Fibroblast of skin of right quadriceps (primary cell): ENCODE data around the gene PDGFB.

Source experiments
- DNase-seq: peaks from one replicate; pipeline ENCODE4 v3.0.0-alpha.2; 2013

The PDGFB gene

DNA sequence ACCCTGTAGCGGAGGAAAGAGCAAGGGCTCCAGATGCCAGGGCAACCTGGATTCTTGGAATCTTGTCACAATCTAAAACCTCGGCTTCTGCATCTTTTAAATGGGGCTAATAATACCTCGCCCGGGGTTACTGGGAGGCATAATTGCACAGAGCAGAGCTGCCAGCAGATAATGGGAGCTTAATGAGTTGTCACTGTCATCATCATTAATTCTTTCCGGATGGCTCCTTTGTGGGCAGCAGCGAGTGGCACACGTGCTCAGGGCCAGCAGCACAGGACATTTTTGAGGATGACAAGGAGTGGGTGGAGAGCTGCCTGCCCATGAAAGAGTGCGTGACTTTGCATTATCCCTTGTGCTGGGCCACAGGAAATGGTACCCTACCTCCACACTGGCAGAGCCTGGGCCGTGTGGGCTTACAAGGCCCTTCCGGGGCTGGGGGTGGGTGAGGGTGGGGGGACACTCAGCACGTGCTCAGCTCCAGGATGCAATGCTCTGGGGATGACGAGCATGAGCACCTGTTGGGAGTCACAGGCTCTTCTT is 5.7 kb downstream of the PDGFB start:
- DNase-seq: no peak

DNA sequence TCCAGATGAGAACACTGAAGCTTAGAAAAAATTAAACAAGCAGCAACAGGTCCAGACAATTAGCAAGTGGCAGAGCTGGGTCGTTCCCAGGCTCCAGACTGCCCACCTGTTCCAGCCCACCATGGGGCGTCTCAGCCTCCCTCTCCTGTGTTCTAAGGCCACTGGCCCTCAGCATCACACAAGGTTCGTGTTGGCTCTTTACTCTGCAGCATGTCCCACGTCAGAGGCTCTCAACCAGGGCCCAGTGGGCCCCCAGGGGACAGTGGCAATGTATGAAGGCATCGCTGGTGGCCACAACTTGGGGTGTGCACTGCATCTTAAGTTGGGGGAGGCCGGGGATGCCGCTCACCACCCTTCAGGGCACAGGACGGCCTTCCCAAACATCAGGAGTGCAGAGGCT is 6.2 kb downstream of the PDGFB start:
- no peak for DNase-seq

DNA sequence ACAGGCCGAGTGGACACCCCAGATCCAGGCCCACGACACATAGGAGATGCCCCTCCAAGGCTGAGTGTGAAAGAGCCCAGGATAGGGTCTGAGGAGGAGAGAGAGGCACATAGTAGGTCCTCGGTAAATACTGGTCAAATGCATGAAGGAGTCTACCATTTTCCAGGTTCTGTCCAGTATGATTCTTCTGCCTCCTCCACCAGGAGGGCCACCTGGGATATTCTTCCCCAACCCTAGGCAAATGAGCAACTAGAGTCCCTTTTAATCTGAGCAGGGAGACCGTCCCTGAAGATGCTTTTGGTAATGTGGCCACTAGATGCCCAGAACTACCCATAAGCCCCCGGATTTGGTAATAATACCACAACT is 6.7 kb downstream of the PDGFB start:
- DNase-seq: no peak

DNA sequence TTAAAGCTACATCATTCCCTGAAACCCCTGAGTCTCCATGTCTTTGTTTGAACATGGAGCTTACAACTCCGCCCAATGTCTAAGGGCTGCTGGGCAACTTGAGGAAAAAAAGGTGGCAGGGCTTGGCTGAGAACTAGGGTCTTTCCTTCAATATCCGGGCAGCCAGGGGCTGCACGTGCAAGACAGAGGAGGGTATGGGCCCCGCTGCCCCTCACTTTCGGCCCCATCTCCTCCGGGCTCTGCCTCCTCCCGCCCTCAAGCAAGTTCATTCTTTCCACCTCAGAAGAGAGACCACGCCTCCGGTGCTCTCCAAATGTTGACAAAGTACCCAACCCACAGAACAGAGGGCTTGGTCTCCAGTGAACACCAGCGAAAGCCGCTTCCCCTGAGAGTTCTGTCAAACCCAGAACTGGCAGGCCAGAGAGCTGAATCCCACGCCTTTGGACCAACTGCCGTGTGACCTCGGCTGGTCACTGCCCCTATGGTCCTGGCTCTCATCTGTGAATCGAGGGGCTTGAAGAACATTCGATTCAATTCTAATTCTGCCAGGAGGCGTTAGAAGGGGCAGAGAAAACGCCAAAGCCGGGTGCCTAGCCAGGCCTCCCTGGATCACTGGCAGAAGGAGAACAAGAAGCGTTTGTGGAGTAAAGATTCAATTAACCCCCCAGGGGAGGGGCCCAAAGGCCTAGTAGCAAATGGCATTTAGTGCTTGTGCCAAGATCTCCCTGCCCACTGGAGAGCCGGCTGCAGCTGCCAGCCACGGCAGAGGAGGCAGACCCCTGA is 7.3 kb downstream of the PDGFB start:
- no peak for DNase-seq

DNA sequence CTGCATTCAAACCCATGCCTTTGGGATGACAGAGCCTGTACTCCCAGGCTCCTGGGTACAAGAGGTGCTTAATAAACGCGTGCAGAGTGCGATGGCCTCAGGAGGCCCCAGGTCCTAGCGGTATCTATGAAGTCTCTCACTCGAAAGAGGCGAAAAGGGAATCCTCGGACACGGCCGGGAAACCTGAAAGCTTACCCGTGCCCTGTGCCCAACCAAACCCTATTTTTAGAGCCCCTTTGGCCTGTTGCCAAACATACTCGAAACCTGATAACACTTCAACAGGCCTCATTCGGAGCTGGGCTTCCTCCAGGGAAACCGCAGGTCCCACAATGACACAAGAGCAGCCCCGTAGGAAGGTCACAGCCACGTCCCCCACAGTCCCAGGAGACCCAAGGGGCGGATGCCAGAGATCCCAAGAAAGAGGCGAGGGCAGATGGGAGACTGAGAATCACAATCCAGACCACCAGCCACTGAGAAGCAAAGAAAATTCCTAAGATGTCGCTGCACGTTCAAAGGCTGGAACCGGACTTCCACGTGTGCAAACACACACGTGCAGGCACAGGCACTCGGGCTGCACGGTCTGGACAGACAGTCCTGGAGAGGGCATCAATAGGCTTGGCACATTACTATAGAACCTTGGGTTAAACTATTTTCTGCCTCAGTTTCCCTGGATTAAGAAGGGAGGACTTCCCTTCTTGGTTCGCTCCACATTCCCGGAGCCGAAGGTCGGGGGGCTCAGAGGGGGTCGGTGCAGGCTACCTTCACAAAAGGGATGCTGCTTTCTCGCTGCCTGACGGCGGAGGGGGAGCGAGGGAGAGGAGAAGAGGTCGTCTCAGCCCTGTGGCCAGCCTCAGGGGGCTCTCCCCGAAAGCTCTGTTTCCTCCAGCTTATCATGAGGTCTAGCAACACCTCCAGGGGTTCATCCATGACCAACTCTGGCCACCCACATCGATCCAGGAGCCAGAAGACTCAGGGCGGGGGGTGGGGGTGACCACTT is 8.2 kb downstream of the PDGFB start:
- DNase-seq: peak; percentile 53

DNA sequence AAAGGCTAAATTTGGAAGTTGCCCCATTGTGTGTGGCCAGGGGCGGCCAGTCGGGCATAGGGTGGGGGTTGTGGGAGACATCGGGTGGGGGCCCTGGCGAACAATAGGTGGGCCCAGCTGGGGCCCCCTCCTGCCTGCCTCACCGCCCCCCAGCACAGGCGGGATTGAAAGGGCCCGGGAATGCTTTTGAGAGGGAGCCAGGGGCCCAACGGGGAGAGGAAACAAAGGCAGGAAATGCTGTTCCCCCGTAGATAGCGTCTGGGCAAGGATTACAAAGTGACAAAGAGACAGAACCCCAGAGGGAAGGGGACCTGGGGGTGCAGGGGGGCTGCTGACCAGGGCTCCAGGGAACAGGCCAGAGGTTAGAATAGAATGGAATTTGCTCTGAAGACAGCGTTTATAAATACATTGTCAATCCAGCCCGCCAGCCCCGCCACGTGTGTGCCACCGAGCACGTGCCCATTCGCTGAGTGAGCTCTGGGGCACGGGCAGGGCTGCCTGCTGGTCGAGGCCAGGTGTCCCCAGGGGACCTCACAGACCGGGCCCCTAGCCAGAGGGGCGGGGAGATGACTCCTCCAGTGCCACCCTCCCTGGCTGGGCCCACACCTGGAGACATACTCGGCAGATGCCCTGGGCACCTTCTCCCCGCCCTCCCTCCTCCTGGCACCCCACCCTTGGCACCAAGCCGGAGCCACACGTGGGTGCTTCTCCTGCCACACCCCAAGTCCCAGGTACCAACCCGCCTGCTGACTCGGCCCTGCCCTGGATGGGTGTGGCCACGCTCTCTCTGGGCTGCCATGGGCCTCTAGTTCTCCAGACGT is 9.7 kb downstream of the PDGFB start:
- no peak for DNase-seq

DNA sequence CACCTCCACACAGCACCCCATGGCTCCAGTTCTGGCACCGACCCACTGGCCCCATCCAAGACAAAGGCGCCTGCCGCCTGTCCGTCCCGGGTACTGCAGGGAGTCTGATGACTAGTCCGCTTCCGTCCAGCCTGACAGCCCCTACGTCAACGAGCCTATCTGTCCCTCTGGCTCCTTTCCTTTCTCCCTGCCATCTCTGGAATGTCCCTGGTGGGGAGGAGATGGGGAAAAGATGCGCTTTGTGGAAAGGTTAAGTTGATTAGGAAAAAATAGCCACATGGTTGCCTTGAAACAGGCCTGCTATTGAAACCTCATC is 10.4 kb downstream of the PDGFB start:
- no peak for DNase-seq

DNA sequence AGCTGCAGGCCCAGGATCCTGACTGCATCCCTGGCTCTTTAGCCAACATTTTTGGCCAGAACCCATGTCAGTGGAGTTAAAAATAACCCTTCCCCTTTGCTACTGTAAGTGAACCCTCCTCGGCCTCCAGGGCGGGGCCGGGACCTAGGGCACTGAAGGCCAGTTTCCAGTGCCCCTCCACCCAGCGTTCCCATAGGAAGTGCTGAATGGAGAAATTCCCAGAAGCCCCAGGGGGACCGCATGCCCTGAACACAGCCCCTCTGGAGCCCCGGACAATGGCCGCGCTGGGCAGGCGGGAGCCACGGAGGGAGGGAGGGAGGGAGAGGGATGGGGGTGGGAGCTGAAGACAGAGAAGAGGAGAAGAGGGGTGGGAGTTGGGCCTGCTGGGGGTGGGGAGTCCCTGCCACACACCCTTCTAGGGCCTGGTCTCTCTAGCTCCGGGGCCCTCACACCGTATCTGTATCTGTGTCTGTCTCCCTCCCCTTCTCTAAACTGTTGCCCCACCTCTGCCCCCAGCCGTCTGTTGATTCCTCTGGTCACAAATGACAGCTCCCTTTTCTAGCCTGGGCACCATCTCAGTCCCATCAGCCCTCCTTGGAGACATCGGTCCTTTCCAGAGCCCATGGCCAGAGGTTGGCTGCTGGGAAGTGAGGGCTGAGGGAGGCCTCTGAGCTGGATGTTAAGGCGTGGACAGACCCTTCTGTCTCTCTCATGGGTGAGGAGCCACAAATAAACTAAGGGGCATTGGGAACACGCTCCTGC is 10.9 kb downstream of the PDGFB start:
- no peak for DNase-seq

DNA sequence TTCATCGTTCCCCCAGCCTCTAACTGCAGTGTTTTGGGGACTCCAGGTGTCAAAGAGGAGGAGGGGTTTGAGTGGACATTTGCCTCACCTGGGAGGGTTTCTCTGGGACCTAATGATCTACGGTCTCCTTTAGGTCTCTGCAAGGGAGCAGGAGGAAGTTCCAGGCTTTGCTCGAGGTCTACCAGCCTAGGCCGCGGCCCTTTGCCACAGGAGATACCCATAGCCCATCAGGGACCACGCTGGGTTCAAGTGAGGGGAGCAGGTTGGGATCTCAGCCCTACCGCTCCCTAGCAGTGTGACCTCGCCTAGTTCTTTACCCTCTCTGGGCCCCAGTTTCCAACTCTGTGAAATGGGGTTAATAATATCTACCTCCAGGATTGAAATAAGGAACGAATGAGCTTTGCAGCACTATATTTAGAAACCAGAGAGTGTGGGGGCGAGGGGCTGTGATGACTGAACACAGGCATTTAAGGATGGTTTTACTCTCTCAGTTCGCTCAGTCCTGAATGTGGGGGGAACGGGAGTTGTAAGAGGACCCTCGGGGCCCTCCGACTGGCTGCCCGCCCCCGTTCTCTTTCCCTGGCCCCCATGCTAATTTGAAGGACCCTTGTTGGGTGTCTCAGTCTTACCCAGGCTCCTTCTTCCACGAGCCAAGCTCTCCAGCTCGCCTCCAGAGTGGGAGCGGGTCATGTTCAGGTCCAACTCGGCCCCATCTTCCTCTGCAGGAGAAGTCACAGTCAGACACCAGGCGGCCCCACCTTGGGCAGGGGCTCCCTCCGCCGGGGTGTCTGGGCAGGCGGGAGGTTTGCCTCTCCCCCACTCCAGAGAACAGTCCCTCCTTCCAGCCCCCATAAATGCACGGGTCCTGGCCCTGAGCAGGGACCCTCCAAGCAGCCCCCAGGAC is 11.7 kb downstream of the PDGFB start:
- no peak for DNase-seq

DNA sequence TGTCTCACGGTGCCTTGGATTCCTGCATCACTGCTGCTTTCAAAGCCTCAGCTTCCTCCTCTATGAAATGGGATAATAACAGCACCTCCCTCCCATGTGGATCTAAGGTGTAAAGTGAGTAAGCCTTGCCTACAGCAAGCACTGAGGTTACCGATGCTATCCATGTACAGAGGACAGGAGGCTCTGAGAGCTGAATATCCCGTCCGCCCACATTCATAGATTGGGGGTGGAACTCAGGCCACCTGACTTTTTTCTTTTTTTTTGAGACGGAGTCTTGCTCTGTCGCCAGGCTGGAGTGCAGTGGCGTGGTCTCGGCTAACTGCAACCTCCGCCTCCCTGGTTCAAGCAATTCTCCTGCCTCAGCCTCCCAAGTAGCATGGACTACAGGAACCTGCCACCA is 12.5 kb downstream of the PDGFB start:
- no peak for DNase-seq

DNA sequence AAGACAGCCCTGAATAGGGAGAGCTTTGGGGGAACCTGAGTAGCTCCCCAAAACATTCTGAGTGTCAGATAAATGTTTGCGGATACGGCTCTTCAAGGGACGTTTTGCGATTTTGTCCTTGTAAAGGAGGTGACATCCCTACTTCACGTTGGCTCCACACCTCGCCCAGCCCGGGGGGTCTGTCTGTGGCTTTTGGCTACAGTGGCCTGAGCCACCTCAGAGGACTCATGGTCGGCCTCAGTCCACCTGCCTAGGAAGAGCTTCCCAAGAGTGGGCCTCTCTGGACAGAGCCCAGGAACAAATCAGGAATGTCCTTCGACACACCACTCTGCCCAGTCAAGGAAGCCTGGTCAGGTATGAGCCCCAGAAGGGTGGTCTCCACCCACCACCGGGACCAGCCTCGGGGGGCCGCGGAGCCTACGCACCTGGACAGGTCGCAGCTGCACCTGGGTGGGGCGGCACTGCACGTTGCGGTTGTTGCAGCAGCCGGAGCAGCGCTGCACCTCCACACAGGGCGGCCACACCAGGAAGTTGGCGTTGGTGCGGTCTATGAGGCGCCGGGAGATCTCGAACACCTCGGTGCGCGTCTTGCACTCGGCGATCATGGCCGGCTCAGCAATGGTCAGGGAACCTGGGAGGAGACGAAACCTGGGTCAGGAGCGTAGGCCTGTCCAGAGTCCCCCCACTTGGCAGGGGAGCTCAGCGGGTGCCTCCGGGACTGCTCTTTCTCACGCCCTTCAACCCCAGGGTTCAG is 13.4 kb downstream of the PDGFB start:
- DNase-seq: no peak

DNA sequence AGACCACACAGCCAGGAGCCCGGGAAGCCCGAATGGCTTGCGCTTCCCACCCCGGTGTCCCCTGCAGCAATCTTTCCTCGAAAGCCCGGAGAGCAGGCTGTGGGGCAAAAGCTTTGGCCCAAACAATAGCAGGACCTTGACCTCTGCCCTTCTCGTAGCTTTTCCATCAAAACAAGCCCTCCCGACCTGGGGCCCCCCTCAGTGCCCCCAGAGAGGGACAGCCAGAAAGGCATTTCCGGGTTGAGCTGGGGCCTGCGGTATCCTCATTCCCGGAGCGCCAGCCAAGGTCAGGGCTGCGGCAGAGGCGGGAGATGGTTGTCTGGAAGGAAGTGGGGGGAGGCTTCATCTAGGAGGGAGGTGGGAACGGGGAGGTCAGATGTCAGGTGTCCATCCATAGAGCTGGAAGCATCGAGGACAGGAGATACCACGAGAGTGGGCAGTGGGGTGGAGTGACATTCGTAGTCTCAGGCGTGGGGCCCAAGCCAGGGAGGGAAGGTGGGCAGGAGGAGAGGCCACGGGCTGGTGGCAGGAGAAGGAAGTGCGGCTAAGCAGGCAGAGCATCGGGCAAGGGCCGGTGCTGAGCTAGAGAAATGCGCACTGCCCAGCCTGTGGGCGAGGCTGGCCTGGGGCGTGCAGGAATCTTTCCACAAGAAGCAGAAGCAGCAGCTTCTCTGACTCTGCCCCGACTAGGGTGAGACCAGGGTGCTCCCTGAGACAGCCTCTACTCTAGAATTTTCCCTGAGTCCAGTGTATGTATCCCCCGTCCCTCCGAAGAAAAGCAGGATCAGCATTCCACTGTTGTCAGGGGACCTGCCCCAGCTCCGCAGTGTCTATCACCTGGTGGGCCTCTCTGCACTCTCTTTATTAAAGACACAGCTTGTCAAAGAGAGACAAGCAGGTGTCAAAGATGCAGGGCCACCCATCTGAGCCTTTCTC is 14.3 kb downstream of the PDGFB start:
- no peak for DNase-seq

DNA sequence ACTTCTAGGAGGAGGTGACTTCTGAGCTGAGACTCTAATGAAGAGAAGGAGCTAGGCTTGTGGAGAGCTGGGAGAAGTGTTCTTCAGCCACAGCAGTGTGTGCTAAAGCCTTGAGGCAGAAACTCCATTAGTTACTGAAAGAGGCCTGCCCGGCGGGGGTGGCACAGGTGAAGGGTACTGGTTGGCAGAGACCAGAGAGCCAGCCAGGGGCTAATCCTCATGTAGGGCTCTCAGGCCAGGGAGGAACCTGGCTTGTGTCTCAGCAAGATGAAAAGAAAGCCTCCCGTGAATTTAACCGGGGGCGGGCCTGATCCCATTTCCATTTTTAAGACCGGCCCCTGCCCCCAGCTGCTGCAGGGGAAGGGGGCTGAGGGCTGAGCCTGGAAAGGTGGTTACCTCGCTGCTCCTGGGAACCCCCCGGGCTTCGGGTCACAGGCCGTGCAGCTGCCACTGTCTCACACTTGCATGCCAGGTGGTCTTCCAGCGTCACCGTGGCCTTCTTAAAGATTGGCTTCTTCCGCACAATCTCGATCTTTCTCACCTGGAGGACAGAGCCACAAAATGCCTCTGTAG is 15.0 kb downstream of the PDGFB start:
- DNase-seq: no peak

DNA sequence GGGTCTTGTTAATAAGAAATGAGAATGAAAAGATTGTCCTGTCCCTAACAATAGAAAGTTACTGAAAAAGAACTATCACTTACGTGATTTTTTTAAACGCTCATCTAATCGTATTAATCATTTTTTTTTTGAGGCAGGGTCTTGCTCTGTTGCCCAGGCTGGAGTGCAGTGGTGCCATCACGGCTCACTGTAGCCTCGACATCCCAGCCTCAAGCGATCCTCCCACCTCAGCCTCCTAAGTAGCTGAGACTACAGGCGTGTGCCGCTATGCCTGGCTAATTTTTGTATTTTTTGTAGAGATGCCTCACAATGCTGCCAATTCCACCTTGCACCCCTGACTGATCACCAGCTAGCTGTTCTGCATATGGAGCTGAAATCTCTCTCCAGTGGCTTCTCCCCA is 15.7 kb downstream of the PDGFB start:
- DNase-seq: no peak

DNA sequence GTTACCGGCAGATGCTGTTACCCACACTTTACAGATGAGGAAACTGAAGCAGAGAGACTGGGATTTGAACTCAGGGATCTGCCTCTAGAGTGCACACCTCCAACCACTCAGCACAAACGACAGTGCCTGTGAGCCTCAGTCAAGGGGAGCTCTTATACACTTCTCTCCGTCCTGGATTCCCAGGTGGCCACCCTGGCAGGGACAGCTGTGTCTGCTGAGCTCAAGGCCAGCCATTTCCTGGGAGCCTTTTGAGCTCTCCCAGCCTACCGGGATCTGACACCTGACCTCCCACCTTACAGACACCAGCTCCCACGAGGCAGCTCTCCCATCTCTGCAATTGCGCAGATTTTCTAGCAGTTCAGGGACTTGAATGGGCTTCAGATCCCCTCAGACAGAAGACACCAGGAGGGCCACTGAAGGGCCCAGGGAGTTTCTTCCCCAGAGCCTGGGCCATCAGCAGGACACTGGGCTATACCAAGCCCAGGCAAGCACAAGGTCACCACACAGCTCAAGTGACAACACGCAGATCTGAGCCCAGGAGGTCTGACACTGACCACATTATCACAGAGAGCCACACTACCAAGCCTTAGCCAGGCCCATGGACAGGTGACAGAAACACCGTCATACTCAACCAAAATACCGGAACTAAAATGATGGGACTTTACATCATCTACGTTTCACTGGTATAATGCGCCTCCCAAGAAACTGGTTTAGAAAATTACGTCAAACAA is 17.1 kb downstream of the PDGFB start:
- DNase-seq: no peak

DNA sequence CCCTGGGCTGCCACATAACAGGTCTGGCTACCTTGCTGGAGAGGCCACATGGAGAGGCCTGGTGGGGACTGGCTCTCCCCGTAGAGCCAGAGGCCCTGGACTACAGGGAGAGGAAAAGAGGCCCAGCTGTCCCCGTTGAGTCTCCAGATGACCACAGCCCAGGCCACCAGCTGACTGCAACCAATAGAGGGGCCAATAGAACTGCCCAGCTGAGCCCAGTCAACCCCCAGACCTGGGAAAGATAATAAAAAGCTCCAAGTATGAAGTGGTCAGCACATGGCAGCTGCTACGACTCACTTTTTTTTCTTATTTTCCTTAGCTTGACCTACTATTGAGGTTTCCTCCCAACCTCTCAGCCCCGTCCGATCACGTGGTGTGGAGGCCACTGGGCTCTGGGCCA is 18.4 kb downstream of the PDGFB start:
- DNase-seq: no peak

DNA sequence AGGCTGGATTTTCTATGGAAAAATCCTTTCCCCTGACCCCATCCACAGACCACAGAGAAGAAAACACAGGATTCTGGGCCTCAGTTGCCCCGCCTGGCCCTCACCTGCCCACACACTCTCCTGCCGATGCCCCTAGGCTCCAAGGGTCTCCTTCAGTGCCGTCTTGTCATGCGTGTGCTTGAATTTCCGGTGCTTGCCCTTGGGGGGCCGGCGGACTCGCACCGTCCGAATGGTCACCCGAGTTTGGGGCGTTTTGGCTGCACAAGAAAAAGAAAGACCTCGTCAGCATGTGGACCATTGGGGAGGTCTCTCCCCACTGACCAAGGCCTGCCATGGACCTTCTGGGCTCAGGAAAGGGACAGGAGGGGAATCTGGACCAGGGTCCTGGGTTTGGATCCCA is 19.2 kb downstream of the PDGFB start:
- no peak for DNase-seq

DNA sequence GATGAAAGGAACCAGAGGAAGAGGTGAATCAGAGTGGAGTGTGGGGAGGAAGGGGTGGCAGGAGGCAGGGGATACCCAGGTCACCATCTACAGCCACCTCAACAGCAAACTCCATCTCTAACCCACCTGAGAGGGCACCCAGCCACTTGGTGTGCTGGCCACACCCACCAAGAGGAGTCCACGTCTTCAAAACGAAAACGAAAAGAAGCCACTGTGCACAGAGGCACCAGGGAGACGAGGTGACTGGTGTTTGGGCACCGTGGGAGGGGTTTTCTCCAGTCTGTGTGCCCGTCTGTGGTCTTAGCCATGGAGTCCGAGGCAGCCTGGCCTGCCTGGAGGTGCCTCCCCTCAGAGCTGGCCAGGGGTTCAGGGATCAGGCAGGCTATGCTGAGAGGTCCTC is 20.2 kb downstream of the PDGFB start:
- DNase-seq: no peak
